Activated naive CD8-positive, alpha-beta T cell treated with anti-CD3 and anti-CD28 coated beads for 36 hours (primary cell): Measurements from ENCODE around the gene ERBB2. TPM values are rescaled to one million over a fixed set of nuclear protein-coding genes. Genes with fewer than 3 reads are reported as not detected.
A peak's percentile ranks its signal among the peaks of the same experiment; 100 is the strongest.

Experiments
- DNase-seq: peaks from one replicate; pipeline ENCODE4 v3.0.0; 2021
- H3K27ac Mint-ChIP-seq: one replicate; pipeline ENCODE4 v1.8.0; 2022; ENCODE audit warnings: mild to moderate bottlenecking, moderate library complexity, mixed read lengths
- H3K27me3 Mint-ChIP-seq: one replicate; pipeline ENCODE4 v1.8.0; 2022; ENCODE audit warnings: mild to moderate bottlenecking, mixed read lengths
- H3K36me3 Mint-ChIP-seq: one replicate; pipeline ENCODE4 v1.8.0; 2021; ENCODE audit warnings: mild to moderate bottlenecking, mixed read lengths
- H3K4me1 Mint-ChIP-seq: one replicate; pipeline ENCODE4 v1.8.0; 2021; ENCODE audit warnings: mixed read lengths
- H3K4me3 Mint-ChIP-seq: one replicate; pipeline ENCODE4 v1.8.0; 2022; ENCODE audit warnings: mild to moderate bottlenecking, moderate library complexity, mixed read lengths
- H3K9me3 Mint-ChIP-seq: one replicate; pipeline ENCODE4 v1.8.0; 2022; ENCODE audit warnings: mixed read lengths
- total RNA-seq, 2 experiments: library from RNA; stranded (reverse); gene quantifications; one replicate each; pipeline ENCODE4 v1.2.3, GENCODE V29; 2021

Gene ERBB2
- total RNA-seq, 2 experiments from 2014 or later = 3.8 to 4.3 TPM

DNA sequence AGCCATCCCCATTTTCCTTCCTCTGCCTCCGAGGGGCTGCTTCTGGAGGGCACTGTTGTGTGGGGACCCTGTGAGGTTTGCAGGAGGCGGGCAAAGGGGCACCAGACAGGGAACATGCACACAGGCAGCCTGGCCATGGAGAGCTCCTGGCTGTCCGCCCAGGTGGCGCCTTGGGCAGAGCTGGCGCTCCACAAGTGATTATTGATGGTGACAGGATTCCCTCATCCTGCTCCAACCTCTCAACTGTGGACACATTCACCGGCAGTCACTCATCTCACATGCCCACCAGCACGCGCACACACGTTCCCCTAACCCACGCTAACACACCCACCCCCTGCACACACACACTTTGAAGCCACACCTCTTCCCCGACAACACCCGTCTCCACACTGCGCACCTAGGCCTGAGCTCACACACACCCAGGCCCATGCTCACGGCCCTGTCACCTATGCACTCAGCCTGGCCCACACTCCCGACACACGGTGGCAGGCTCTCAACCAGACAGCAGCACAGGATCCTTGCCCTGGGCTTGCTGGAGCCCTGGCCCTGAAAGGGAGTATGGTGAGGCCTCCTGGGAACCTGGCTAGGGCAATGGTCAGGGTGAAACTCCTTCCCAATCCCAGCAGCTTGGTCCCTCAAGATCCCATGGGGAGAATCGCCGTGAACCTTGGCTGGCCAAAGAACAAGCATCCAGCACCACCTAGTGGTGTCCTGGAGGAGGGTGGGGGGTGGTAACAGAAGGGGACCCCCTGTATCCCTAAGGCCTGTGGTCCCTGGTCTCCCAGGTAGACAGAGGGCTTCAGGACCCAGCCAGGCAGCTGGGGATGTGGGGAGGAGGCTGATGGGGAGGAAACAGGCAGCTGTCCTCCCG, 28.0 kb upstream of the ERBB2 start:
- Mint-ChIP-seq H3K9me3 (no peaks in the 10 kb centered on the region), H3K4me3 (no peak overlapping the region), H3K36me3 (no peaks in the 10 kb centered on the region), H3K27ac (no peak overlapping the region), H3K27me3 (peaks cover 15% of the 10 kb centered on the region), H3K4me1 (peaks cover 14% of the 10 kb centered on the region)
- no peak for DNase-seq

- no peak for DNase-seq
- peak overlapping the region; percentile 50 for H3K27ac Mint-ChIP-seq
- no peaks in the 10 kb centered on the region for H3K36me3 Mint-ChIP-seq
- no peak overlapping the region for H3K4me3 Mint-ChIP-seq
- no peaks in the 10 kb centered on the region for H3K9me3 Mint-ChIP-seq
- peaks cover 11% of the 10 kb centered on the region for H3K27me3 Mint-ChIP-seq
- peaks cover 22% of the 10 kb centered on the region for H3K4me1 Mint-ChIP-seq
Observed at GRCh38 chr17:39672522-39673334, 27.1 kb upstream of the ERBB2 start.

- H3K9me3 Mint-ChIP-seq = no peaks in the 10 kb centered on the region
- DNase-seq = no peak
- H3K27ac Mint-ChIP-seq = no peak overlapping the region
- H3K36me3 Mint-ChIP-seq = no peaks in the 10 kb centered on the region
- H3K4me3 Mint-ChIP-seq = no peak overlapping the region
- peaks cover 7% of the 10 kb centered on the region for H3K27me3 Mint-ChIP-seq
- H3K4me1 Mint-ChIP-seq = peaks cover 29% of the 10 kb centered on the region
Observed at GRCh38 chr17:39673335-39674081, 26.4 kb upstream of the ERBB2 start.

- Mint-ChIP-seq H3K9me3 (no peaks in the 10 kb centered on the region), H3K27ac (no peak overlapping the region), H3K4me3 (no peak overlapping the region), H3K36me3 (no peaks in the 10 kb centered on the region), H3K4me1 (peaks cover 35% of the 10 kb centered on the region), H3K27me3 (peaks cover 3% of the 10 kb centered on the region)
- no peak for DNase-seq
Observed at GRCh38 chr17:39674179-39674578, 25.7 kb upstream of the ERBB2 start.

- no peak overlapping the region for H3K4me3 Mint-ChIP-seq
- no peaks in the 10 kb centered on the region for H3K36me3 Mint-ChIP-seq
- DNase-seq = no peak
- H3K4me1 Mint-ChIP-seq = peaks cover 42% of the 10 kb centered on the region
- no peaks in the 10 kb centered on the region for H3K27me3 Mint-ChIP-seq
- no peaks in the 10 kb centered on the region for H3K9me3 Mint-ChIP-seq
- no peak overlapping the region for H3K27ac Mint-ChIP-seq
Observed at GRCh38 chr17:39674702-39675389, 25.0 kb upstream of the ERBB2 start.

DNA sequence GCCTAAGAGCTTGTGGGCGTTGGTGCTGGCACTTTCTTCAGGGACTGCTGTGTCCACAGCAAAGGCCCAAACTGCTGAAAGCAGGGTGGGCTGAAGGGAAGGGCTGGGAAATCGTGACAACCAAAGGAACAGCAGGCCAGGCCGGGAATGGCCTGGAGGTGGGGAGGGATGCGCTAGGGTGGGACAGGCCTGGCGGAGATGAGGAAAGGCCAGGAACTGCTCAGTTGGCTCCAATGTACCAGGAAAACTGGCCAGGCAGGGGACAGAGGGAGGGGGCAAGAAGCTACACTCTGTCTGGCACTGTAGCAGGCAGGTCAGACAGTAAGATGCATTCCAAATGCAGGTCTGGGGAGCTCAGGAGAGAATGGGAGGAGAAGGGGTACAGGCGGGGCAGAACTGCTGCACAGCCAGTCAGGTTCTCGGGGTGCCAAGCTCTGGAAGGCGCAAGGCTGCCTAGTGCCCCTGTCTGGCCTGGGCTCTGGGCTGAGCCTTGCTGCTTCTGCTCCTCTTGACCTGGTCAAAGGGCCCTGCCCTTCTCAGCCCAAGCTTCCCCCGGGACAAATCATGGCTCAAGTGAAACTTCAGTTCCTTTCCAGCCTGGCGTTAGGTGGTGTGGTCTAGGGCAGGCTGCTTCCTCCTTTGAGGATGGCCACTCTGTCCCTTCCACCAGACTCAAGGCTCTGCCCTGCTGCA, 24.3 kb upstream of the ERBB2 start:
- Mint-ChIP-seq H3K4me1 (peaks cover 49% of the 10 kb centered on the region), H3K27me3 (no peaks in the 10 kb centered on the region)

DNA sequence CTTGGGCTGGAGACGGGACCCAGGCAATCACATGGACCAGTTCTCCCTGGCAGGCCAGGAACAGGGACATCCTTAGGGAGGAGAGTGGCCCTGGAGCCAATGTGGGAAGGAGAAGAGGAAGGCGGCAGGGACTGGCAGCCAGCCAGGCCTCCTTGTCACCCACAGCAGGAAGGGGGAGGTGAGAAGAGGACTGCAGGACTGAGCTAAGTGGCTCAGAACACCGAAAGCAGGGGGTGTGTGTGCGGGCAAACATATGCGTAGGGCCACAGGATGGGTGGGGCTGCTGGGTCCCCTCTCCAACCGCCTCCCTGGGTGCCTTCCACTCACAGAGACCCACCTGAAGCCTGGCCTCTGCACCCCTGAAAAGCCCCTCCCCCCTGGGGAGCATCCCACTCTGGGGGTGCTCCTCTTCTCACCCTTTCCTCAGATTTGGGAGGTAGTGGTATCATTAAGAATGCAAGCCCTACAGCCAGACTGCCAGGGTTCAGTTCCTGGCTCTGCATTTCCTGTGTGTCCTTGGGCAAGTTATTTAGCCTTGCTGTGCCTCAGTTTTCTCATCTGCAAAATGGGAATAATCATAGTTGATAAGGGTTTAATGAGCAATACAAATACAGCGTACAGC, 23.6 kb upstream of the ERBB2 start:
- DNase-seq = peak; percentile 59
- Mint-ChIP-seq H3K27ac (peak overlapping the region; percentile 36), H3K9me3 (no peaks in the 10 kb centered on the region)

More for the DNA sequence above, 24.3 kb upstream of the ERBB2 start:
- Mint-ChIP-seq H3K9me3 (no peaks in the 10 kb centered on the region), H3K4me3 (no peak overlapping the region), H3K27ac (peak overlapping the region; percentile 36), H3K36me3 (no peaks in the 10 kb centered on the region)
- no peak for DNase-seq

DNA sequence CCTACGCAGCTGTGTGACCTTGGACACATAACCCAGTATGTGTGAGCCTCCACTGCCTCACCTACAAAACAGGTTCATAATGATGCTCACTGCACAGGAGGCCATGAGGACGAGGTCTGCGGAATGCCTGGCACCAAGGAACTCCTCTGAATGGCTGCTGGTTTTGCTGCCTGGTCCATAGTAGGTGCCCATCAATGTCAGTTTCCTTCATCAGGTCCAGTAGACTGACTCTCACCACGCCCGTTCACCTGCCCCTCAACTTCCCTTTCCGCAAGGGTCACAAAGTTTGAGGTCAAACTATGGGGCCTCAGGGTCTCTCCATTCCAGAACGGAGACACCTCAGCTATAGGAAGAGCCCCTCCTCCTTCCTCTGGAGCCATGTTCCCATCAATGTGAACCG, 22.8 kb upstream of the ERBB2 start:
- Mint-ChIP-seq H3K9me3 (no peaks in the 10 kb centered on the region), H3K27me3 (no peaks in the 10 kb centered on the region), H3K4me3 (no peak overlapping the region), H3K4me1 (peaks cover 53% of the 10 kb centered on the region), H3K27ac (peak overlapping the region; percentile 51), H3K36me3 (no peaks in the 10 kb centered on the region)
- DNase-seq = no peak

More for the DNA sequence above, 23.6 kb upstream of the ERBB2 start:
- no peak overlapping the region for H3K4me3 Mint-ChIP-seq
- no peaks in the 10 kb centered on the region for H3K36me3 Mint-ChIP-seq
- peaks cover 55% of the 10 kb centered on the region for H3K4me1 Mint-ChIP-seq
- H3K27me3 Mint-ChIP-seq = no peaks in the 10 kb centered on the region

GRCh38 chr17:39677542-39678339, 22.1 kb upstream of the ERBB2 start:
- Mint-ChIP-seq H3K4me1 (peaks cover 53% of the 10 kb centered on the region), H3K9me3 (no peaks in the 10 kb centered on the region), H3K27ac (no peak overlapping the region), H3K4me3 (no peak overlapping the region), H3K36me3 (no peaks in the 10 kb centered on the region), H3K27me3 (no peaks in the 10 kb centered on the region)
- DNase-seq = no peak

DNA sequence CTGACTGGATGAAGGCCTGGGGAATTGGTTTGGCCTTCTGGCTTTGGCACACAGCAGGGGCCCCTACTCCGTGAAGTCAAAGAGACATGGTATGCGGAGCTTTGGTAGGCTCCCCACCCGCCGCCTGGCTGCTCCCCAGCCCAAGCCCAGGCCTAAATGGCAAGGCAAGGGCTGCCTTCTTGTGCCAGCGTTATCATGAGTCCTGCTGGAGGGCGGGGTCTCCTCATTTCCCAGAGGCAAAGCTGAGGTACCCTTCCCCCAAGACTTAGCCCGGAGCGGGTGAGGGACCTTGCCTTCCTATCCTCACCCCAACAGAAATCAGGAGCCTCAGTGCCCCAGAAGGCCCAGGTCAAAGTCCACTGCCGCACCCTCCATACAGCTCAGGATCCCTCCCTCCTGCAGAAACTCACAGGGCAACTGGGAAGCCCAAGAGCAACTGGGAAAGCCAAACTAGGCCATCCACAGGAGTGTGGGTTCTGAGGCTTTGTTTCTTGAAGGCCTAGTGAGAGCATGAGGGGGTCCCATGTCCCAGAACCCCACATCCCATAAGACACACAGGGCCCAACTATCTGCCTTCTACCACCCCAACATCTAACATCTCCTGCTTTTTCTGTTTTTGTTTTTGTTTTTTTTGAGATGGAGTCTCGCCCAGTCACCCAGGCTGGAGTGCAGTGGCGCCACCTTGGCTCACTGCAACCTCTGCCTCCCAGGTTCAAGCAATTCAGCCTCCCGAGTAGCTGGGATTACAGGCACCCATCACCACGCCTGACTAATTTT, 21.3 kb upstream of the ERBB2 start:
- H3K4me1 Mint-ChIP-seq = peaks cover 53% of the 10 kb centered on the region
- H3K36me3 Mint-ChIP-seq = peaks cover 2% of the 10 kb centered on the region
- H3K4me3 Mint-ChIP-seq = no peak overlapping the region
- H3K9me3 Mint-ChIP-seq = no peaks in the 10 kb centered on the region
- no peaks in the 10 kb centered on the region for H3K27me3 Mint-ChIP-seq
- no peak for DNase-seq
- H3K27ac Mint-ChIP-seq = peak overlapping the region; percentile 93

DNA sequence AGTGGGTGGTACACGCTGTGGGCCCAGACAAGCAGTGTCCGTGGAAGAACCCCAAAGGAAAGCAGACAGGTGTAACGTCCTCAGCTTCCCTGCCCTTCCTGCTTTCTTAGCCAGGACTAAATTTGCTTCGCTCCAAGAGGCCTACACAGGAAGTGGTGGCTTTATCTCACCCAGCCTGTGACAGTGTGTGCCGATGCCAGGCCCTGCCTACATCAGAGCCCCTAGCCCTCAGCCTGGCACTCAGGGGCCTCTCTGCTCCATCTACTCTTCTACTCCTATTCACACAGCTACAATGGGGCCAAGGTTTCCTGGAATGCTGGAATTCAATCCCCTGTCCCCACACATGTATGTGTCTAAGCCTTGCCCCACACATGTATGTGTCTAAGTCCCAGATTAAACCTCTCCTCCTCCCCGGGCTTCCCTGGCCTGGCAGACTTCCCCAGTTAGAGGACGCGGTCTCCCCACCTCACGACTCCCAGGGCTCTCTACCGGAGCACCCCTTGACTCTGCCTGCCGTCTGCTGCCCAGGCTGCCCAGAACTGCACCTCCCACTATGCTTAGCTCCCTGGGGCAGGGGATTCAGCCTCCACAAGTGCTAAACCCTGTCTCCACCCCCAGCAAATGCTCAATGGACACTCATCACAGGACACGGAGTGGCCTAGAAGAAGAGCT, 20.2 kb upstream of the ERBB2 start:
- Mint-ChIP-seq H3K4me1 (peaks cover 53% of the 10 kb centered on the region), H3K27ac (peak overlapping the region; percentile 93), H3K9me3 (no peaks in the 10 kb centered on the region), H3K27me3 (no peaks in the 10 kb centered on the region), H3K36me3 (peaks cover 2% of the 10 kb centered on the region), H3K4me3 (peak overlapping the region; percentile 41)
- no peak for DNase-seq

- H3K27ac Mint-ChIP-seq = no peak overlapping the region
- no peaks in the 10 kb centered on the region for H3K9me3 Mint-ChIP-seq
- no peak overlapping the region for H3K4me3 Mint-ChIP-seq
- H3K36me3 Mint-ChIP-seq = peaks cover 4% of the 10 kb centered on the region
- peaks cover 39% of the 10 kb centered on the region for H3K4me1 Mint-ChIP-seq
- no peak for DNase-seq
- no peaks in the 10 kb centered on the region for H3K27me3 Mint-ChIP-seq
Observed at GRCh38 chr17:39683295-39683939, 16.4 kb upstream of the ERBB2 start.
